H9 (cell line): Measurements from ENCODE around the gene LRIG3. TPM values are rescaled to one million over a fixed set of nuclear protein-coding genes. Genes with fewer than 3 reads are reported as not detected.

Experiments used
- DNase-seq: peaks from one replicate; pipeline ENCODE4 v3.0.0-alpha.2; 2017
- H2AFZ ChIP-seq: one replicate; pipeline ENCODE4 v1.6.1; 2013; ENCODE audit warnings: mild to moderate bottlenecking, low read length, control low read depth, moderate library complexity
- H2AK5ac ChIP-seq: 2 replicates; pipeline ENCODE4 v1.6.1; 2013; ENCODE audit warnings: low read length, control low read depth, mixed read lengths; ENCODE audit not compliant: insufficient read length
- H2BK120ac ChIP-seq: one replicate; pipeline ENCODE4 v1.6.1; 2013; ENCODE audit warnings: low read depth, mild to moderate bottlenecking, low read length, control low read depth, inconsistent platforms; ENCODE audit not compliant: poor library complexity, severe bottlenecking
- H2BK12ac ChIP-seq: 2 replicates; pipeline ENCODE4 v1.6.1; 2013; ENCODE audit warnings: low read length, control low read depth, mixed read lengths, low read depth; ENCODE audit not compliant: insufficient read length
- H2BK15ac ChIP-seq: 2 replicates; pipeline ENCODE4 v1.6.1; 2013; ENCODE audit warnings: low read depth, low read length, control low read depth
- H2BK20ac ChIP-seq: one replicate; pipeline ENCODE4 v1.6.1; 2013; ENCODE audit warnings: low read depth, mild to moderate bottlenecking, low read length, control low read depth, inconsistent platforms; ENCODE audit not compliant: poor library complexity, severe bottlenecking
- H2BK5ac ChIP-seq: 2 replicates; pipeline ENCODE4 v1.6.1; 2013; ENCODE audit warnings: low read length, control low read depth, mixed read lengths; ENCODE audit not compliant: insufficient read length
- H3K14ac ChIP-seq: 2 replicates; pipeline ENCODE4 v1.6.1; 2013; ENCODE audit warnings: low read length, control low read depth; ENCODE audit not compliant: insufficient read depth
- H3K18ac ChIP-seq: 2 replicates; pipeline ENCODE4 v1.6.1; 2013; ENCODE audit warnings: low read depth, mild to moderate bottlenecking, mixed read lengths, low read length, control low read depth; ENCODE audit not compliant: insufficient read length
- H3K23ac ChIP-seq: 2 replicates; pipeline ENCODE4 v1.6.1; 2013; ENCODE audit warnings: low read length, control low read depth, mixed read lengths, low read depth; ENCODE audit not compliant: insufficient read length
- H3K23me2 ChIP-seq: 2 replicates; pipeline ENCODE4 v1.6.1; 2013; ENCODE audit warnings: low read depth, mild to moderate bottlenecking, mixed read lengths, low read length, control low read depth; ENCODE audit not compliant: insufficient read length, poor library complexity, severe bottlenecking
- H3K27ac ChIP-seq: 2 replicates; pipeline ENCODE4 v1.5.1; 2013; ENCODE audit warnings: low read length, control low read depth, mixed read lengths, low read depth; ENCODE audit not compliant: insufficient read length
- H3K27me3 ChIP-seq: 2 replicates; pipeline ENCODE4 v1.6.1; 2013; ENCODE audit warnings: low read length, control low read depth, inconsistent platforms; ENCODE audit not compliant: insufficient read depth
- H3K4ac ChIP-seq: 2 replicates; pipeline ENCODE4 v1.6.1; 2013; ENCODE audit warnings: low read depth, mild to moderate bottlenecking, control low read depth, inconsistent platforms, low read length, moderate library complexity
- H3K4me1 ChIP-seq: 2 replicates; pipeline ENCODE4 v1.6.1; 2013; ENCODE audit warnings: low read length, control low read depth, inconsistent platforms; ENCODE audit not compliant: insufficient read depth
- H3K4me2 ChIP-seq: 2 replicates; pipeline ENCODE4 v1.6.1; 2013; ENCODE audit warnings: low read length, control low read depth, mixed read lengths; ENCODE audit not compliant: insufficient read length, insufficient read depth
- H3K56ac ChIP-seq: 2 replicates; pipeline ENCODE4 v1.6.1; 2013; ENCODE audit warnings: low read depth, mild to moderate bottlenecking, mixed read lengths, low read length, control low read depth; ENCODE audit not compliant: insufficient read length
- H3K79me1 ChIP-seq: 2 replicates; pipeline ENCODE4 v1.6.1; 2013; ENCODE audit warnings: low read depth, mild to moderate bottlenecking, moderate library complexity, low read length, control low read depth, inconsistent platforms; ENCODE audit not compliant: insufficient read depth, poor library complexity, severe bottlenecking
- H3K79me2 ChIP-seq: 2 replicates; pipeline ENCODE4 v1.6.1; 2013; ENCODE audit warnings: low read length, control low read depth, inconsistent platforms; ENCODE audit not compliant: insufficient read depth
- H3K9ac ChIP-seq: 2 replicates; pipeline ENCODE4 v1.6.1; 2013; ENCODE audit warnings: low read length, control low read depth, mixed read lengths; ENCODE audit not compliant: insufficient read length; ENCODE audit errors: extremely low read depth
- H3K9me3 ChIP-seq: one replicate; pipeline ENCODE4 v1.6.1; 2013; ENCODE audit warnings: low read depth, low read length, inconsistent platforms; ENCODE audit not compliant: control insufficient read depth
- H3T11ph ChIP-seq: one replicate; pipeline ENCODE4 v1.6.1; 2013; ENCODE audit warnings: mild to moderate bottlenecking, low read length, control low read depth, inconsistent platforms
- H4K20me1 ChIP-seq: one replicate; pipeline ENCODE4 v1.6.1; 2013; ENCODE audit not compliant: control insufficient read depth, insufficient read length, insufficient read depth
- H4K5ac ChIP-seq: 2 replicates; pipeline ENCODE4 v1.6.1; 2013; ENCODE audit warnings: low read depth, mild to moderate bottlenecking, mixed read lengths, low read length, control low read depth; ENCODE audit not compliant: insufficient read length
- H4K8ac ChIP-seq: replicated peaks from 2 replicates; pipeline ENCODE4 v1.6.1; 2013; ENCODE audit warnings: low read length, control low read depth, mixed read lengths, low read depth; ENCODE audit not compliant: insufficient read length
- H4K91ac ChIP-seq: 2 replicates; pipeline ENCODE4 v1.6.1; 2013; ENCODE audit warnings: low read depth, mild to moderate bottlenecking, moderate library complexity, mixed read lengths, low read length, control low read depth; ENCODE audit not compliant: insufficient read length
- H3K27ac Mint-ChIP-seq, 3 experiments: 2 replicates in 2 of 3; 3 replicates in 1 of 3; pipeline ENCODE4 v1.8.0; 2020 to 2021; ENCODE audit warnings: mixed read lengths in 3 of 3, mild to moderate bottlenecking in 1 of 3, moderate library complexity in 1 of 3
- H3K27me3 Mint-ChIP-seq: 2 replicates; pipeline ENCODE4 v1.8.0; 2021; ENCODE audit warnings: low read depth, mild to moderate bottlenecking, moderate library complexity, mixed read lengths
- H3K36me3 Mint-ChIP-seq, 3 experiments: 2 replicates in 2 of 3; 3 replicates in 1 of 3; pipeline ENCODE4 v1.8.0; 2020 to 2021; ENCODE audit warnings: low read depth in 3 of 3, mixed read lengths in 3 of 3; ENCODE audit not compliant: insufficient read depth in 1 of 3
- H3K4me1 Mint-ChIP-seq, 2 experiments: 2 replicates each; pipeline ENCODE4 v1.8.0; 2020; ENCODE audit warnings: mixed read lengths in 2 of 2
- H3K4me3 Mint-ChIP-seq, 2 experiments: 2 replicates in 1 of 2; 3 replicates in 1 of 2; pipeline ENCODE4 v1.8.0; 2020 to 2021; ENCODE audit warnings: mild to moderate bottlenecking in 2 of 2, mixed read lengths in 2 of 2, moderate library complexity in 1 of 2
- H3K9me3 Mint-ChIP-seq, 2 experiments: 2 replicates in 1 of 2; 3 replicates in 1 of 2; pipeline ENCODE4 v1.8.0; 2020; ENCODE audit warnings: mild to moderate bottlenecking in 2 of 2, mixed read lengths in 2 of 2, moderate library complexity in 1 of 2
- WGBS: extraction: QIAGEN DNeasy Blood & Tissue Kit; methylation state at CpG from one replicate; pipeline ENCODE4 v1.1.7; 2013; ENCODE audit warnings: missing lambda C conversion rate, low lambda C conversion rate, mixed read lengths; ENCODE audit not compliant: insufficient read length; ENCODE audit errors: extremely low coverage; 5-methylcytosine and 5-hydroxymethylcytosine counted together
- total RNA-seq: library from RNA; stranded (reverse); gene quantifications from 2 replicates; pipeline ENCODE4 v1.2.1, GENCODE V29; 2021
- TF ChIP-seq, protein P1 (sequence below): fragments of 200-600 bp; sonication (generic); conservative IDR thresholded peaks from 3 replicates; pipeline ENCODE4 v1.8.0; 2021; ENCODE audit warnings: antibody characterized with exemption, mild to moderate bottlenecking

LRIG3 gene
- total RNA-seq, 1 experiment from 2014 or later: 10.9 TPM

DNA sequence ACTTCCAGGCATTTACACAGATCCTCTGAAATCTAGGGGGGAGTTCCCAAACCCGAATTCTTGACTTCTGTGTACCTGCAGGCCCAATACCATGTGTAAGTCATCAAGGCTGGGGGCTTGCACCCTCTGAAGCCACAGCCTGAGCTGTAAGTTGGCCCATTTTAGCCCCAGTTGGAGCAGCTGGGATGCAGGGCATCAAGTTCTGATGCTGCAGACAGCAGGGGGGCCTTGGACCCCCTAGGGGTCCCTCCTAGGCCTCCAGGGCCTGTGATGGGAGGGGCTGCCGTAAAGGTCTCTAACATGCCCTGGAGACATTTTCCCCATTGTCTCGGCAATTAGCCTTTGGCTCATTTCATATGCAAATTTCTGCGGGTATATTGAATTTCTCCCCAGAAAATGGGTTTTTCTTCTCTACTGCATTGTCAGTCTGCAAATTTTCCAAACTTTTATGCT lies 59.5 kb downstream of the LRIG3 start:
- WGBS: no CpG with 5 or more reads among the region's 4 CpGs
- no peaks in the 10 kb centered on the region for H3K36me3 Mint-ChIP-seq
- Histone ChIP-seq H4K91ac (no peak overlapping the region), H3K23ac (no peak overlapping the region), H3K9ac (no peak overlapping the region), H4K5ac (no peak overlapping the region), H2BK5ac (no peak overlapping the region), H3K4me1 (no peaks in the 10 kb centered on the region), H3K9me3 (no peaks in the 10 kb centered on the region), H4K8ac (no peak overlapping the region), H3K14ac (no peak overlapping the region), H3K56ac (no peak overlapping the region), H2BK120ac (no peak overlapping the region), H3T11ph (no peak overlapping the region), H2AFZ (no peak overlapping the region), H2AK5ac (no peak overlapping the region), H2BK15ac (no peak overlapping the region), H2BK20ac (no peak overlapping the region), H3K27me3 (peaks cover 20% of the 10 kb centered on the region; the same call in 1 of the 2 replicates), H3K79me2 (no peaks in the 10 kb centered on the region), H3K79me1 (no peaks in the 10 kb centered on the region), H3K18ac (no peak overlapping the region), H3K4ac (no peak overlapping the region), H3K4me2 (no peak overlapping the region), H3K23me2 (no peaks in the 10 kb centered on the region), H3K27ac (no peak overlapping the region), H2BK12ac (no peak overlapping the region), H4K20me1 (no peaks in the 10 kb centered on the region)
- TF ChIP-seq, protein P1, sequence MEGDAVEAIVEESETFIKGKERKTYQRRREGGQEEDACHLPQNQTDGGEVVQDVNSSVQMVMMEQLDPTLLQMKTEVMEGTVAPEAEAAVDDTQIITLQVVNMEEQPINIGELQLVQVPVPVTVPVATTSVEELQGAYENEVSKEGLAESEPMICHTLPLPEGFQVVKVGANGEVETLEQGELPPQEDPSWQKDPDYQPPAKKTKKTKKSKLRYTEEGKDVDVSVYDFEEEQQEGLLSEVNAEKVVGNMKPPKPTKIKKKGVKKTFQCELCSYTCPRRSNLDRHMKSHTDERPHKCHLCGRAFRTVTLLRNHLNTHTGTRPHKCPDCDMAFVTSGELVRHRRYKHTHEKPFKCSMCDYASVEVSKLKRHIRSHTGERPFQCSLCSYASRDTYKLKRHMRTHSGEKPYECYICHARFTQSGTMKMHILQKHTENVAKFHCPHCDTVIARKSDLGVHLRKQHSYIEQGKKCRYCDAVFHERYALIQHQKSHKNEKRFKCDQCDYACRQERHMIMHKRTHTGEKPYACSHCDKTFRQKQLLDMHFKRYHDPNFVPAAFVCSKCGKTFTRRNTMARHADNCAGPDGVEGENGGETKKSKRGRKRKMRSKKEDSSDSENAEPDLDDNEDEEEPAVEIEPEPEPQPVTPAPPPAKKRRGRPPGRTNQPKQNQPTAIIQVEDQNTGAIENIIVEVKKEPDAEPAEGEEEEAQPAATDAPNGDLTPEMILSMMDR: no peak
- H3K4me1 Mint-ChIP-seq: peaks cover 31 to 36% of the 10 kb centered on the region in 2 experiments
- no peak overlapping the region for H3K4me3 Mint-ChIP-seq
- no peak overlapping the region for H3K27ac Mint-ChIP-seq
- DNase-seq: peak; percentile 60
- peaks cover 4% of the 10 kb centered on the region; the same call in 1 of the 2 replicates for H3K27me3 Mint-ChIP-seq
- H3K9me3 Mint-ChIP-seq: no peaks in the 10 kb centered on the region
